Measurements from ENCODE around the gene TCTN1.

DNA sequence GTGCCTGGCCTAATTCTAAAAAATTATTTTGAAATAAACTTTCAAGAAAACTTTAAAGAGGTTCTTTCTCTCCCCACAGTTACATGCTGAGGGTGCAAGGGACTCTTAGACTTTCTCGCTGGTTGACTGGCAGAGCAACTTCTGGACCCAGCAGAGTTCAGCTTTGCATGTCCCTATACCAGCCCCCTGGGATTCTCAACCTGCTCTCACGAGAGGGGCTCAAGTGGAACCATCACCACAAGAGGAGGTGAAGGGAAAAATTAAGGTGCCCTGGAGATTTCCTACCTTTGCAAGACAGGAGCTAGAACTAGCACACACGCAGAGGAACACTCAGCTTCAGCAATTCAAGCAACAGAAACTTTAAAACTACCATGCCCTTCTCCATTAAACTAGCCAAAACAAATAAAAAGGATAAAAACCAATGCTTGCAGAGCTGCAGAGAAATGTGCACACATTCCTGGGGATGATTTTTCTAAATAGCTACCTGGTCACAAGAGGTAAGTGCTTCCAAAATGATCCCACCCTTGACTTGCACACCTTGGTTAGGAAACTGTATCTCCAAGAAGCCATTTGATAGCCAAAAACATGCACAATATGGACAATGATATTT is 72.5 kb downstream of the TCTN1 start:
- TF ChIP-seq EHMT2 (IDR thresholded peaks at IDR 0.05; ENCODE audit: borderline replicate concordance, low read depth, low read length), result no peak
- no peak for TF ChIP-seq CENPT (CRISPR knock-in tag; IDR thresholded peaks at IDR 0.05; ENCODE audit: low read depth)
- no peak for TF ChIP-seq MXI1 (IDR thresholded peaks at IDR 0.05; ENCODE audit: borderline replicate concordance, low read depth, low read length)
- no peak for TF ChIP-seq POLR2AphosphoS5 (IDR thresholded peaks at IDR 0.05; ENCODE audit: low read depth, low read length)
